Right cardiac atrium (tissue), 5 donors: ENCODE results near the gene C7orf57. TPM values are rescaled to one million over a fixed set of nuclear protein-coding genes. Genes with fewer than 3 reads are reported as not detected.
A peak's percentile ranks its signal among the peaks of the same experiment; 100 is the strongest.
"Not testable (repeated sequence)": the region's sequence is repeated elsewhere in the genome, so short reads cannot be mapped to it uniquely, and the experiment has no call there.

ENCODE experiments used
- ATAC-seq, 2 donors: fragments of 200-7000 bp; cut with Tn5 transposase; one replicate each; pipeline versions ENCODE4 v1.8.0 to v1.9.1; 2020; ENCODE audit warnings: moderate library complexity in 2 of 2, mild to moderate bottlenecking in 1 of 2
- DNase-seq, 3 donors: peaks; one replicate each; pipeline ENCODE4 v3.0.0-alpha.2; 2020
- H3K27ac ChIP-seq: one replicate; pipeline ENCODE4 v1.5.1; 2013; ENCODE audit warnings: mild to moderate bottlenecking, low read length, control low read depth, moderate library complexity
- H3K27me3 ChIP-seq: one replicate; pipeline ENCODE4 v1.6.1; 2013; ENCODE audit not compliant: control insufficient read depth, insufficient read depth
- H3K4me1 ChIP-seq: one replicate; pipeline ENCODE4 v1.6.1; 2013; ENCODE audit warnings: low read length; ENCODE audit not compliant: control insufficient read depth, insufficient read depth
- H3K4me3 ChIP-seq: one replicate; pipeline ENCODE4 v1.5.1; 2013; ENCODE audit warnings: low read length, control low read depth
- H3K9me3 ChIP-seq: one replicate; pipeline ENCODE4 v1.6.1; 2013; ENCODE audit warnings: low read length; ENCODE audit not compliant: control insufficient read depth
- WGBS: extraction: QIAGEN DNeasy Blood & Tissue Kit; methylation state at CpG from one replicate; pipeline ENCODE4 v1.1.7; 2013; 5-methylcytosine and 5-hydroxymethylcytosine counted together
- intact Hi-C, 4 donors: fragments of 100-400 bp; cut with DNase I; formaldehyde crosslinking; loops; one replicate each; pipeline versions ENCODE4 v1.11.0 to v1.14.0; 2022 to 2023
- polyA plus RNA-seq: library from polyadenylated mRNA; stranded (reverse); fragments of 200-250 nt; gene quantifications from one replicate; pipeline ENCODE4 v1.2.3, GENCODE V29; 2013
- total RNA-seq, 4 donors: library from RNA; stranded (reverse); fragmentation: NEBNext Ultra II Directional; extraction: Animal tissue kit (Norgen Biotek cat#: 25700); gene quantifications; one replicate each; pipeline ENCODE4 v1.2.1, GENCODE V29; 2021
- donor health status: healthy with polysubstance abuse.
- donor health status: DM: no; HTN: yes; CAD: no.
- donor health status: DM: no; HTN: no; CAD: no.
- donor health status: DM: no; HTN: yes; CAD: no; lungs with severe emphysema.
- donor health status: DM: yes; HTN: yes; CAD: no.

C7orf57 gene
- total and polyA plus RNA-seq, 5 donors: not detected

DNA sequence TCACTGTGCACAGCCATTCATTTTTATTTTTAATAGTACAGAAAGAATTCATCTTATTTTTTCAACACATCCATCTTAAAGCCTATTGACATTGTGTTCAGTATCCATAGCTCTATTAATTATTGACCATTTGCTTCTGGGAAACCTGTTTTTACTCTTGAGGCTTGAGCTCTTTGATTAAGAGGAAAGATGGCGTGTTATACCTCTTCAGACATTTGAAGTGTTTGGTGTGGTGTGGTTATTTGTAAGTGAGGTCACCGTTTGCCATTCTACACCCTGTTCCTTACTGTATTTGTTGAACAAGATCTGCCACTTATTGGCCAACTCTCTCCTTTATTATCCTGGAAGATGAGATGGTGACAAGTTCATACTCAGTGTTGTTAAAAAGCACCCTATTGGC is 18.4 kb downstream of the C7orf57 start:
- intact Hi-C loops: no loop called here
- Histone ChIP-seq H3K4me1 (no peaks in the 10 kb centered on the region), H3K27me3 (no peaks in the 10 kb centered on the region), H3K9me3 (no peaks in the 10 kb centered on the region), H3K4me3 (no peak overlapping the region), H3K27ac (no peak overlapping the region)
- ATAC-seq (no peak), DNase-seq (no peak)
- 93% methylated on average over 2 of the region's 2 CpGs for WGBS

GRCh38 chr7:48058990-48059389 is 23.6 kb downstream of the C7orf57 start:
- Histone ChIP-seq H3K9me3 (no peaks in the 10 kb centered on the region), H3K27me3 (no peaks in the 10 kb centered on the region), H3K4me1 (no peaks in the 10 kb centered on the region), H3K4me3 (no peak overlapping the region), H3K27ac (no peak overlapping the region)
- intact Hi-C loops: no loop called here
- DNase-seq (no peak), ATAC-seq (no peak)
- 67% methylated on average over 2 of the region's 2 CpGs for WGBS

DNA sequence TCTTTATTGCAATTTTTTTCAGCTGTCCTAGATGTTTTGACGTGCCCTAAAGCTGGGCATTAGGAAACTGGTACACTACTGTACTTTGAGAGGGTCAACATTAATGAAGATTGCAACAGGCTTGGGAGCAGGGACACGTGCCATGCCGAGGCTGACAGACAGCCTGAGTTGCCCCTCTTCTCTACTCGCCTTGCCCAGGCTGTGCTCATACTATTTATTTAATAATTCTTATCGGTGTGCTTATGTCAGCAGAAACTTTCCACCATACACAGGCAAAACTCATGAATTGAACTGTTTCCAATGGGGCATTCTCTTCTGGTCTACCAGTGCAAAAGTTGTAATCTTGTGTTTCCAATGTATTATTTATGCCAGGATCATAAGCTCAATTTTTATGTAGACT is 24.4 kb downstream of the C7orf57 start:
- WGBS: 89% methylated on average over 5 of the region's 5 CpGs
- intact Hi-C loops: no loop called here
- H3K27me3 ChIP-seq: no peaks in the 10 kb centered on the region
- H3K4me1 ChIP-seq: no peaks in the 10 kb centered on the region
- H3K27ac ChIP-seq: no peak overlapping the region
- ATAC-seq (no peak), DNase-seq (no peak)
- H3K4me3 ChIP-seq: no peak overlapping the region
- H3K9me3 ChIP-seq: no peaks in the 10 kb centered on the region

- H3K27ac ChIP-seq: no peak overlapping the region
- intact Hi-C loops: no loop called here
- no peaks in the 10 kb centered on the region for H3K9me3 ChIP-seq
- no peak overlapping the region for H3K4me3 ChIP-seq
- DNase-seq (no peak), ATAC-seq (no peak)
- 86% methylated on average over 1 of the region's 1 CpG for WGBS
- no peaks in the 10 kb centered on the region for H3K27me3 ChIP-seq
- no peaks in the 10 kb centered on the region for H3K4me1 ChIP-seq
These were observed 28.6 kb downstream of the C7orf57 start for GRCh38 chr7:48063985-48064384.

- WGBS: 89% methylated on average over 2 of the region's 2 CpGs
- no peaks in the 10 kb centered on the region for H3K4me1 ChIP-seq
- DNase-seq: no peak
- no peak for ATAC-seq
- no peaks in the 10 kb centered on the region for H3K9me3 ChIP-seq
- intact Hi-C loops: no loop called here
- no peaks in the 10 kb centered on the region for H3K27me3 ChIP-seq
- H3K4me3 ChIP-seq: no peak overlapping the region
- no peak overlapping the region for H3K27ac ChIP-seq
These were observed 32.1 kb downstream of the C7orf57 start for GRCh38 chr7:48067475-48067874.

- Histone ChIP-seq H3K9me3 (no peaks in the 10 kb centered on the region), H3K27me3 (no peaks in the 10 kb centered on the region), H3K4me1 (no peaks in the 10 kb centered on the region), H3K27ac (no peak overlapping the region), H3K4me3 (no peak overlapping the region)
- DNase-seq (no peak), ATAC-seq (no peak)
- intact Hi-C loops: no loop called here
These were observed 38.9 kb downstream of the C7orf57 start for GRCh38 chr7:48074204-48074654.

DNA sequence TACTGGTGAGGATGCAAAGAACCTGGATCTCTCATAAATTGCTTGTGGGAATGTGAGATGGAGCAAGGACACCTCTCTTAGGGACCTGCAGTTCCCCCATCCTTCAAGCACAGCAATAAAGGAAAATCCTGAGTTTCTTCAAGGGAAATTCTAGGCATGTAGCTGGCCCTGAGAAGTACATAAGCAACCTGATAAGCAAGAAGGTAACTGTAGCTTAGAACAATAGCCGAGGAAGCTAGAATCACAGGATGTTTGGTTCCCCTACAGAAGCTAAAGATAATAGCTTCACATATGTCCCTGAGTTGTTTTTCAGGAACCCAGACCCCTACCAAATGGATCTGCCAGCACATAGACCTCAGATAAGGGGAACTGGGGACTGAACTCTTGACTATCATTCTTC is 42.1 kb downstream of the C7orf57 start:
- no peaks in the 10 kb centered on the region for H3K9me3 ChIP-seq
- H3K4me1 ChIP-seq: no peaks in the 10 kb centered on the region
- 74% methylated on average over 1 of the region's 1 CpG for WGBS
- H3K27me3 ChIP-seq: no peaks in the 10 kb centered on the region
- ATAC-seq (no peak), DNase-seq (no peak)
- intact Hi-C loops: no loop called here
- H3K27ac ChIP-seq: no peak overlapping the region
- no peak overlapping the region for H3K4me3 ChIP-seq

DNA sequence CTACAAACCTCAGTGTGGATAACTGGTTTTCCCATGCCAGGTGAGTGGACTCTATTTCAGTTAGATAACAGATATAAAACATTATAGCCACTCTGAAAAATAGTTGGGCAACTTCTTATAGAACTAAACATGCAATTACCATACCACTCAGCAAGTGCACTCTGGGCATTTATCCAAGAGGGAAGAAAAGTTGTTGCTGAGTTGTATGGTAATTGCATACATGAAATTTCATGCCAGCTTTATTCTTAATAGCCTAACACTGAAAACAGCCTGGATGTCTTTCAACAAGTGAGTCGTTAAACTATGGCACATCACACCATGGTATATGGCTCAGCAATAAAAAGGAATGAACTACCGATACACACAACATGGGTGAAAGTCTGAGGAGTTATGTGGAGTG is 43.1 kb downstream of the C7orf57 start:
- 76% methylated on average over 2 of the region's 2 CpGs for WGBS
- intact Hi-C loops: no loop called here
- DNase-seq (no peak), ATAC-seq (no peak)
- no peak overlapping the region for H3K4me3 ChIP-seq
- H3K9me3 ChIP-seq: no peaks in the 10 kb centered on the region
- H3K27me3 ChIP-seq: no peaks in the 10 kb centered on the region
- peaks cover 4% of the 10 kb centered on the region for H3K4me1 ChIP-seq
- H3K27ac ChIP-seq: no peak overlapping the region

DNA sequence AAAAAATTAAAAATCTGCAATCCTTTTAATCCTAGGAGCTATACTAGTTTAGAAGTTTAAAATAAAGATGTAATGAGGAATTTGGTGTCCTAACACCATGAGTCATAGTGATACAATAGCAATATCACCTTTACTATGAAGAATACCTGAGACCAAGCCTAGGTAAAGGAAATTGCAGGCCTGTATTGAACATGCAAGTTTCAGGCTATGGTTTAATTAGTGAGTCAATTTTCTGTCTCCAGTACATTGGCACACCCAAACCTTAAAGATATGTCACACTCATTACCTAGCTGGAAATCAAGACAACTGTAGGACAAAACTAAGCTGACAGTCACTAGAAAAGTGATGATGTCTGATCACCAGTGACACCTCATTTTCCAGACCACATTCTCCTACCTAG is 47.0 kb downstream of the C7orf57 start:
- H3K27ac ChIP-seq, H3K9me3 ChIP-seq, H3K4me1 ChIP-seq, intact Hi-C loops, H3K27me3 ChIP-seq, H3K4me3 ChIP-seq, DNase-seq, ATAC-seq: not testable (repeated sequence)

DNA sequence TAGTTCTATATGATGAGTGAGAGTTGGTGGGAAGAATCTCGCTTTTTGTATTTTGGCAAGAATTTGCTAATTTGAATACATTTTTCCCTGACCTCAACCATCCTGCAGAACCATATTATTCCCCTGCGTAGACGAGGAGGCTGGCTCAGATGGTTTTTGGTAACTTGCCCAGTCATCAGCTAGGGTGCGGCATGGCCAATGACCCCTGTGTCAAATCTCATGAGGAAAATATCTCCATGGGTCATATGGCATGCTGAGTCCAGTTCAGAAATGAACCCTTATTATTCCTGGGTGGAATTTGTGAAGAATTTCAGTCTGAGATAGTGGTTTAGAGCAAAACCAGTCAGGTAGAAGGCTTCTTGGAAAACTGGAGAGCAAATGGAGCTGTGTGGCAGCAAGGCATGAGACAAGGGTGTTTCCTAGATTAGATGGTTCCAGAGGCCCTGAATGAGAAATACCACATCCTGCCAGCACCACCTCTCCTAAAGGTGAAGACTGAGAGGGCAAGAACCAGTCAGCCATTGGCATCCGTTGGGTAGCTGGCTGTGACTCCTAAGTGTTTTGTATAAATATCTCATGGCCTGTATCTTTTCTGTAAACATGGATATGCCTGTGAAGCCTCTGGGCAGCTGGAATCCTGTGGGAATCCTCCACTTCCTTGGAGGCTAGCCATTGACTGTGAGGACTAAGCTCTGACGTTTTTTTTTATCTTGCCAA is 47.9 kb downstream of the C7orf57 start:
- H3K4me1 ChIP-seq: peaks cover 4% of the 10 kb centered on the region
- intact Hi-C loops: no loop called here
- no peaks in the 10 kb centered on the region for H3K9me3 ChIP-seq
- peak in 1 of 2 donors; percentile 19 for ATAC-seq
- no peaks in the 10 kb centered on the region for H3K27me3 ChIP-seq
- WGBS: 45% methylated on average over 6 of the region's 6 CpGs
- peak in 1 of 3 donors; percentile 68 for DNase-seq
- H3K4me3 ChIP-seq: no peak overlapping the region
- H3K27ac ChIP-seq: no peak overlapping the region

- Histone ChIP-seq H3K9me3 (no peaks in the 10 kb centered on the region), H3K27me3 (no peaks in the 10 kb centered on the region), H3K4me3 (no peak overlapping the region), H3K27ac (peak overlapping the region; percentile 19), H3K4me1 (peaks cover 4% of the 10 kb centered on the region)
- 66% methylated on average over 9 of the region's 9 CpGs for WGBS
- ATAC-seq (peak; percentile 53 to 59), DNase-seq (peak; percentile 69 to 85 (median 73))
- intact Hi-C loops: no loop called here
These were observed 49.5 kb downstream of the C7orf57 start for GRCh38 chr7:48084727-48085432.
